Activated CD4-positive, alpha-beta T cell treated with anti-CD3 and anti-CD28 coated beads, Interleukin-2, Interleukin-4, amounts not matched to agents 100 ng/mL and 50 ng/mL, durations not matched to agents 16 hours and 8 hours (primary cell): ENCODE measurements around the gene PIK3C2A.
"Not testable (repeated sequence)": the region's sequence is repeated elsewhere in the genome, so short reads cannot be mapped to it uniquely, and the experiment has no call there.

Experiments
- DNase-seq: peaks from one replicate; pipeline ENCODE4 v3.0.0-alpha.2; 2020; ENCODE audit warnings: low spot score

The PIK3C2A gene, protein sequence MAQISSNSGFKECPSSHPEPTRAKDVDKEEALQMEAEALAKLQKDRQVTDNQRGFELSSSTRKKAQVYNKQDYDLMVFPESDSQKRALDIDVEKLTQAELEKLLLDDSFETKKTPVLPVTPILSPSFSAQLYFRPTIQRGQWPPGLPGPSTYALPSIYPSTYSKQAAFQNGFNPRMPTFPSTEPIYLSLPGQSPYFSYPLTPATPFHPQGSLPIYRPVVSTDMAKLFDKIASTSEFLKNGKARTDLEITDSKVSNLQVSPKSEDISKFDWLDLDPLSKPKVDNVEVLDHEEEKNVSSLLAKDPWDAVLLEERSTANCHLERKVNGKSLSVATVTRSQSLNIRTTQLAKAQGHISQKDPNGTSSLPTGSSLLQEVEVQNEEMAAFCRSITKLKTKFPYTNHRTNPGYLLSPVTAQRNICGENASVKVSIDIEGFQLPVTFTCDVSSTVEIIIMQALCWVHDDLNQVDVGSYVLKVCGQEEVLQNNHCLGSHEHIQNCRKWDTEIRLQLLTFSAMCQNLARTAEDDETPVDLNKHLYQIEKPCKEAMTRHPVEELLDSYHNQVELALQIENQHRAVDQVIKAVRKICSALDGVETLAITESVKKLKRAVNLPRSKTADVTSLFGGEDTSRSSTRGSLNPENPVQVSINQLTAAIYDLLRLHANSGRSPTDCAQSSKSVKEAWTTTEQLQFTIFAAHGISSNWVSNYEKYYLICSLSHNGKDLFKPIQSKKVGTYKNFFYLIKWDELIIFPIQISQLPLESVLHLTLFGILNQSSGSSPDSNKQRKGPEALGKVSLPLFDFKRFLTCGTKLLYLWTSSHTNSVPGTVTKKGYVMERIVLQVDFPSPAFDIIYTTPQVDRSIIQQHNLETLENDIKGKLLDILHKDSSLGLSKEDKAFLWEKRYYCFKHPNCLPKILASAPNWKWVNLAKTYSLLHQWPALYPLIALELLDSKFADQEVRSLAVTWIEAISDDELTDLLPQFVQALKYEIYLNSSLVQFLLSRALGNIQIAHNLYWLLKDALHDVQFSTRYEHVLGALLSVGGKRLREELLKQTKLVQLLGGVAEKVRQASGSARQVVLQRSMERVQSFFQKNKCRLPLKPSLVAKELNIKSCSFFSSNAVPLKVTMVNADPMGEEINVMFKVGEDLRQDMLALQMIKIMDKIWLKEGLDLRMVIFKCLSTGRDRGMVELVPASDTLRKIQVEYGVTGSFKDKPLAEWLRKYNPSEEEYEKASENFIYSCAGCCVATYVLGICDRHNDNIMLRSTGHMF (N-terminal part only)

DNA sequence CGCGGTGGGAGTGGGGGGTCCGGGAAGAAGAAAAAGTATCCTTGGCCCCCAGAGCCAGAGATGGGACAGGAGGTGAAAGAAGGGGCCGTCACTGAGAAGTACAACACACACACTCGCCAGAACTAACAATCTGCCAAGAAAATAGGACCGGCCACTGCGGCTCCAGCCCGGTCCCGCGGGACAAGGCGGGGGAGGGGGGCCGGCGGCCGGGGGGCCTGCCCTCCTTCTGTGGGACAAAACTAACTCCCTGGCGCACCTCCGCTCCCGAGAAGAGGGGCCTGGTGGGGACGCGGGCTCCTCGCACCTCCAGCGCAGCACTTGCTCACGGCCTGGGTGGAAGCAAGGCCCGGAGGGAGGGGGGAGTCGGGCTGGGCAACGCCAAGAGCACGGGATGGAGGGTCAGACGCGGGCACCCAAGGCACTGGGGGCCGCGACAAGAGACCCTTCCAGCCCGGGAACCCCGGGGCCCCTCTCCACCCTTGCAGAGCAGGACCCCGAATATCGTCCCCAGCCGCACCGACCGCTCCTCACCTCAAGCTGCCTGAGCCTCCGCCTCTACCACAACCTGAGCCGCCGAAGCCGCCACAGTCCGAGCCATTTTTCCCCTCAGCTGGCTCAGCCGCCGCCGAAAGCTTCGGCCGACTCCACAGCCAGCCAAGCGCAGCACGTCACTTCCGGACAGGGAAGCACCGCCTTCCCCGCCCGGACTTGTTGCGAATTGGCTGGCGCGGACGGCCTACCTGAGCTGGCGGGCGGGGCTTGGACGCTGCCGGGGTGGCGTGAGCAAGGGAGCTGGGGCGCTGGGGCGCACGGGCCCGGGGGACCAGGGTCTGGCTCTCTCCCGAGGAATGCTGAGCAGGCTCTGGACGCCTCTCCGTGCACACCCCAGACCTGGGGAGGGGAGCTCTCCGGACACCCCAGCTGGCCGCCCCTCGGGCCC lies at the start of gene PIK3C2A:
Gene PIK3C2A, minus strand, starts transcription at position 670 of the 940 bp plus-strand sequence. CDS start 38,245 bp downstream, outside the sequence.
- peak; percentile 95 for DNase-seq

DNA sequence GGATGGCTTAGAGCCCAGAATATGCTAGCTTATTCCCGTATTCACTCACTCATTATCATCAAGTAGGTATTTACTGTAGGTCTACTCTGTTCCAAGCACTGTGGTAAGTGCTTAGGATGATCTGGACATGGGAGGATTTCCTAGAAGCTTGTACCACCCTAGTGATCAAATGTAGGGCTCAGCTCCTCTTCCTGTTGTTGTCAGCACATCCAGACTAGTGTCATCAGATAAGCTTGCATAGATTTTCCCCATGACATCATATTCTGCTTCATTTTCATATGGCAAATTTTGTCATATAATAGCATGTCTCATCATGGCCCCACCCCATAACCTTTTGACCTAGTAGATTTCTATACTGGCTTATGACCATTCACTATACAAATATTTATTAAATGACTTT lies 49.4 kb upstream of the PIK3C2A start:
- no peak for DNase-seq

DNA sequence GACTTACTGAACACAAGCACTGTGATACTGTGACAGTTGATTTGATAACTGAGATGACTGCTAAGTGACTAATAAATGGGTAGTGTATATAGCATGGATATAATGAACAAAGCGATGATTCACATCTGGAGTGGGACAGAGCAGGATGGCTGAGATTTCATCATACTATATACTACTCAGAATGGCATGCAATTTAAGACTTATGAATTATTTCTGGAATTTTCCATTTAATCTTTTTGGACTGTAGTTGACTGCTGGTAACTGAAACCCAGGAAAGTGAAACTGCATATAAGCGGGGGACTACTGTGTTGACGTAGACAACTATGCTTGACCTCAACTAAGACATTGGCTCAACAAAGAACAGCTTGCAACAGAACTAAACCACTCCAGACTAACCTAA lies 48.7 kb upstream of the PIK3C2A start:
- DNase-seq, result no peak

DNA sequence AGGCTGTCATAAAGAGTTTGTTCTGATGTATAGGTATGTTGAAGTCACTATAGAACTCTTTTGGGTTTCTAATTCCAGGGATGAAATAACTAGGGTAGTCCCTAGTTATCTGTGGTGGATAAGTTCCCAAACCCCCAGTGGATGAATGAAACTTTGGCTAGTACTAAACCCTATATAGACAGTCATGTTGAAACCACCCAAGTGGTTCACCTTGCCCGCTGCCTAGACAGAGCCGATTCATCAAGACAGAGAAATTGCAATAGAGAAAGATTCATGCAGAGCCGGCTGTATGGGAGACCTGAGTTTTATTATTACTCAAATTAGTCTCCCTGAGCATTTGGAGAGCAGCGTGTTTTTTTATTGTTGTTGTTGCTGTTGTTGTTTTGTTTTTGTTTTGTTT lies 44.9 kb upstream of the PIK3C2A start:
- no peak for DNase-seq

DNA sequence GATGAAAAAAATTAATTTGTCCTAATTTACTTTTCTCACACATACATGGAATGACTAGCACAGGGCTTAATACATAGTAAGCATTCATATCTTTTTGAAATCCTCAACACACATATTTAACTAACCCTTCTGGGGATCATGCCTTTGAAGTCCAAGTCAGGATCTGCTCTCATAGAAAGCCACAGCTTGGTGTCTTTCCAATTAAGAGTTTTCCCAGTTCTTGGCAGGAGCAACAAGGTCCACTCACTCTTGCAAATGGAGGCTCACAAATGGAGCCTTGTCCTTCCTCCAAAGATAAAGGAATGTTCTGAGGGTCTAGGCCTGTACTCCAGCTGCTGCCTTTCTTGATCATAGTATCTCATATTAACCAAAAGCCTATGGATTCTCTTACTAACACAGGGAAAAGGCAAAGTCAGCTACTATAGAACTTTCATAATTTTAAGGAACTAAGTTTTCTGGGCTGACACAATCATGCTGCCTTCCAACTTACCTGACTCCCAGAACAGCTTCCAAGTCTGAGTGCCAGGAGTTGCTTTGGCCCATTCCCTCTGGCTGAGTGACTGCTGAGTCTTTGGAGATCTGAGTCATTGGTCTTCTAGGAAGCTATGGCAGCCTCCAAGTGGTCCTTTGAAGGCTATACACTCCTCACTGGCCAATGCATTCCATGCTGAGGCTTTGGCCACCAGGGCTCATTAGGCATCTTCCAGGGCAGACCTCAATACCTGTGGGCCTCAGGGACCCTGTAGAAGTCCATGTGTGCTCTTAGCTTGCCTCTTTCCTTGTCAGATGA lies 43.0 kb upstream of the PIK3C2A start:
- DNase-seq, result no peak

DNA sequence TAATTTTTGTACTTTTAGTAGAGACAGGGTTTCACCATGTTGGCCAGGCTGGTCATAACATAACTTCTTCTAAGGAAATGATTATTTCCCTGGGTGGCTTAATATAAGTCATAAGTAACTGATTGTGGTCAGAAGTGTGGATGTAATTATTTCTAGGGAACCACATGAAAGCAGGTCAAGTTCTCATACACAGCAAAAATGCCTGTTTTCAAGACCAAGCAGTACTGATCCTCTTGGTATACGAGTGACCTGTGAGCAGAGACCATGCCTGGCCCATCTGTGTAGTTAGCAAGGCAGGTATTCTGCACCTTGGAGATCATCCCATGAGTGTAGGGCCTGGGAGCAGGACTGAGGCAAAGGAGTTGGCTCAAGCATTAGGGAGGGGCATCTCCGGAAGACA lies 36.3 kb upstream of the PIK3C2A start:
- peak; percentile 58 for DNase-seq

DNA sequence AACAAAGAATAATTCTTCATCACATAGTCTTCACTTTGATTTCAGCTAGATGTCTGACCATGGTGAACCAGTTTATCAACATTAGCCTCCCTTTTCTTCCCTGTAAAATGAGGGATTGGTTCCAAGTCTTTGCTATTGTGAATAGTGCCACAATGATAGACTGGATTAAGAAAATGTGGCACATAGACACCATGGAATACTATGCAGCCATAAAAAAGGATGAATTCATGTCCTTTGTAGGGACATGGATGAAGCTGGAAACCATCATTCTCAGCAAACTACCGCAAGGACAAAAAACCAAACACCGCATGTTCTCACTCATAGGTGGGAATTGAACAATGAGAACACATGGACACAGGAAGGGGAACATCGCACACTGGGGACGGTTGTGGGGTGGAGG lies 35.2 kb upstream of the PIK3C2A start:
- DNase-seq, result not testable (repeated sequence)

DNA sequence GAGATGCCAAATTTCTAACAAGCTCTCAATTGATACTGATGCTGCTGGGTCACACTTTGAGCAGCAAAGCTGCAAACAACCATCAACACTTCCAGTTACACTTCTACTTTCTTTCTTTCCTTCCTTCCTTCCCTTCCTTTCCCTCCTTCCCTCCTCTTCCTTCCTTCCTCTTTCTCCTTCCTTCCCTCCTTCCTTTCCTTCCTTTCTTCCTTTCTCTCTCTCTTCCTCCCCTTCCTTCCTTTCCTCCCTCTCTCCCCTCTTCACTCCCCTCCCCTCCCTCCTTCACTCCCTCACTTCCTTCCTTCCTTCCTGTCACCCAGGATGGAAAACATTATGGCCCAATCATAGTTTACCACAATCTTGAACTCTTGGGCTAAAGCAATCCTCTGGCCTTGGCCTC lies 33.0 kb upstream of the PIK3C2A start:
- DNase-seq, result no peak

DNA sequence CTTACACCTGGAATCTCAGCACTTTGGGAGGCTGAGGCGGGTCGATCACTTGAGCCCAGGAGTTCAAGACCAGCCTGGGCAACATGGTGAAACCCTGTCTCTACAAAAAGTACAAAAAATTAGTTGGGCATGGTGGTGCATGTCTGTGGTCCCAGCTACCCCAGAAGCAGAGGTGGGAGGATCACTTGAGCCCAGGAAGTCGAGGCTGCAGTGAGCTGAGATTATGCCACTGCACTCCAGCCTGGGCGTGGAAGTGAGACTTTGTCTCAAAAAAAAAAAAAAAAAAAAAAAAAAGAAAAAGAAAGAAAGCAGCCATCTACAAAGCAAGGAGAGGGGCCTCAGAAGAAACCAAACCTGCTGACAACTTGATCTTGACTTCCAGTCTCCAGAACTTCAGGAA lies 32.1 kb upstream of the PIK3C2A start:
- not testable (repeated sequence) for DNase-seq

DNA sequence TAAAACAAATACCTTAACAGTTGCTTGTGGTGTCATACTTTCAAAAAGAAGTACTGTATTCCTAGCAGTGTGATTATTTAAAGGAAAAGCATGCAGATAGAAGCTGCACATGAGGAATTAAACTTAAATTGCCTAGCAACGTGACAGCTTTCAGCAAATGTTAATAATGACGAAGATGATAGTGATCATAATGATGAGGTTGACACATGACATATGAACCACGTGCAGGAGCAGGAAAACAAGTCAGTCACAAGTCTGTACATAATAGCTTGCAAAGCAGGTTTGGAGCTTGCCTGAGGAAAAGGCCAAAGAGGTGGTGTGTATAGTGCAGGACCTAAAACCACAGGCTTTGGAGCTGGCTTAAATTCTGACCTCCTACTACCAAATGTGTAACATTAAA lies 30.6 kb upstream of the PIK3C2A start:
- no peak for DNase-seq

DNA sequence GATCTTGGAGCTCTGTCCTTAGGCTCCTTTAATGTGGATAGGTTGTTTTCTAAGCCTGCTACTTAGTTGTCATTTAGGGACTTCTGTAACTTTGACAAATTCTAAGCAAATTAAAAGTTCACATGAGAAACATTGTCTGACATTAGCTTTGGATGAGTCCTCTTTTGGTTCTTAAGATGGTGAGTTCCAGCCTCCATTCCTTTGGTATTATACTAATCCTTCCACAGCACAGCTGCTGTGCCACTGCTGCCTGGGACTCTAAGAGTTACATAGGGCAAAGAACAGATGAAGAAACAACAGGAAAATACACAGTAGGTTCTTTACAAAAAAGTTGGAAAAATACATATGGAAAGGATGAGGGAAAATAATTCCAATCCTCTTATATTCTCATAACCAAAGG lies 25.3 kb upstream of the PIK3C2A start:
- DNase-seq, result no peak

DNA sequence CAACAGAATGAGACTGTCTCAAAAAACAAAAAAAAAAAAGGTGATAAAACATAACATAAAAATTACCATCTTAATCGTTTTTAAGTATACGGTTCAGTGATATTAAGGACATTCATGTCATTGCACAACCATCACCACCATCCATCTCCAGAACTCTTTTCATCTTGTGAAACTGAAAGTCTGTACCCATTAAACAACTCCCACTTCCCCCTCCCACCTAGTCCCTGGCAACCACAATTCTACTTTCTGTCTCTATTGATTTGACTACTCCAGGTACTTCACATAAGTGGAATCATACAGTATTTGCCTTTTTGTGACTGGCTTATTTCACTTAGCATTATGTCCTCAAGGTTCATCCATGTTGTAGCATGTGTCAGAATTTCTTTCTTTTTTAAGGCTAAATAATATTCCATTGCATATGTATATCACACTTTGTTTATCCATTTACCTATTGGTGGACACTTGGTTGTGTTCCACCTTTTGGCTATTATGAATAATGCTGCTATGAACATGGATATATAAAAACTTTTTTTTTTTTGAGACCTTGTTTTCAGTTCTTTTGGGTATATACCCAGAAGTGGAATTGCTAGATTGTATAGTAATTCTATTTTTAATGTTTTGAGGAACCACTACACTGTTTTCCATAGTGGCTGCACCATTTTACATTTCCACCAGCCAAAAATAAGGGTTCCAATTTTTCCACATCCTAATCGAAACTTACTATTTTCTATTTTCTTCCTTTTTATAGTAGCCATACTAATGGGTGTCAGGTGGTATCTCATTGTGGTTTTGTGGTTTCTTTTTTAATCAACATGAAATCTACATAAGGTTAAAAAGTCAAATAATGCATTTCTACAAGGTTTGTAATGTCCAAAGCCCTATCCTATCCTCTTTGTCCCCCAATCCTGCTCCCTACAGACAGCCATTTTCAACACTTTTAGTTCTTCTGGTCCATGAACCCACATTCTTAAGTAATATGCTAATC lies 23.4 kb upstream of the PIK3C2A start:
- peak; percentile 72 for DNase-seq

DNA sequence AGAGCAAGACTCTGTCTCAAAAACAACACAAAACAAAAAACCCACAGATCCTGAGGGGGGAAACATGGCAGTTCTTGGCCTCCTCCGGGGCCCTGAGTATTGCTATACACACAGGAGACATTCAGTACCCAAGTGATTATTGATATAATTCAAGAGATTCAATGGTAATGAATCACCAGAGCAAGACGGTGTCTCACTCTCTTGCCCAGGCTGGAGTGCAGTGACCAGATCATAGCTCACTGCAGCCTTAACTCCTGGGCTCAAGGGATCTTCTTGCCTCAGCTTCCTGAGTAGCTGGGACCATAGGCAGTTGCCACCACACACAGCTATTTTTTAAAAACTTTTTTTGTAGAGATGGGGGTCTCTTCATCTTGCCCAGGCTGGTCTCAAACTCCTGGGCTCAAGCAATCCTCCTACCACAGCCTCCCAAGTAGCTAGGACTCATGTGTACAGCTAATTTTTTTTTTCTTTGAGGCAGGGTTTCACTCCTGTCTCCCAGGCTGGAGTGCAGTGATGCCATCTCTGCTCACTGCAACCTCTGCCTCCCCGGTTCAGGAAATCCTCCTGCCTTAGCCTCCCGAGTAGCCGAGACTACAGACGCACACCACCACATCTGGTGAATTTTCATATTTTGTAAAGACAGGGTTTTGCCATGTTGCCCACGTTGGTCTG lies 21.8 kb upstream of the PIK3C2A start:
- DNase-seq, result no peak

DNA sequence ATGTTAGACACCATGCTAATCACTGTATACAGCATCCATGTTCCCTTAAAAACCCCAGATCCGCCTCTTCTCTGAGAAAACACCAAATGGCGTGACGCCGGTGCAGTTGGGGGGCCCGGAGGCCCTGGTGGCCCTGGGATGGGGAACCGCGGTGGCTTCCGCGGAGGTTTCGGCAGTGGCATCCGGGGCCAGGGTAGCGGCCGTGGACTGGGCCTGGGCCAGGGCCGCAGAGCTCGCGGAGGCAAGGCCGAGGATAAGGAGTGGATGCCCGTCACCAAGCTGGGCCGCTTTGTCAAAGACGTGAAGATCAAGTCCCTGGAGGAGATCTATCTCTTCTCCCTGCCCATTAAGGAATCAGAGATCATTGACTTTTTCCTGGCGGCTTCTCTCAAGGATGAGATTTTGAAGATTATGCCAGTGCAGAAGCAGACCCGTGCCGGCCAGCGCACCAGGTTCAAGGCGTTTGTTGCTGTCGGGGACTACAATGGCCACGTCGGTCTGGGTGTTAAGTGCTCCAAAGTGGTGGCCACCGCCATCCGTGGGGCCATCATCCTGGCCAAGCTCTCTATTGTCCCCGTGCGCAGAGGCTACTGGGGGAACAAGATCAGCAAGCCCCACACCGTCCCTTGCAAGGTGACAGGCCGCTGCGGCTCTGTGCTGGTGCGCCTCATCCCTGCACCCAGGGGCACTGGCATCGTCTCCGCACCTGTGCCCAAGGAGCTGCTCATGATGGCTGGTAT lies 20.6 kb upstream of the PIK3C2A start:
- not testable (repeated sequence) for DNase-seq

DNA sequence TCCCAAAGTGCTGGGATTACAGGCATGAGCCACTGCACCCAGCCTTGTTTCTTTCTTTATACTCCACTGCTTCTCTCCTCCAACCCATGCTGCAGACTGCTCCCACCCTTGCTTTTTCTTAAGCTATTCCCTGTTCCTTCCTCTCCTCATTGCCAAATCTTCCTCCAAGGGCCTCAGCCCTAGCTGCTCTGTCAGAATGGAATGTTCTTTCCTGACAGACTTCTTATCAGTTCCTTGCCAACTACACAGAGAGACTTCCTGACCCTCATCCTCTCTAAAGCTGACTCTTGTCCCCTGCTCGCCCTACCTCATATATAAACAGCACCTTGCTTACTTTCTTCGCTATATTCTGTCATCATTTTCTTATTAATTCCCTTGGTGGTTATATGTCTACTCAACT lies 16.9 kb upstream of the PIK3C2A start:
- DNase-seq, result no peak

DNA sequence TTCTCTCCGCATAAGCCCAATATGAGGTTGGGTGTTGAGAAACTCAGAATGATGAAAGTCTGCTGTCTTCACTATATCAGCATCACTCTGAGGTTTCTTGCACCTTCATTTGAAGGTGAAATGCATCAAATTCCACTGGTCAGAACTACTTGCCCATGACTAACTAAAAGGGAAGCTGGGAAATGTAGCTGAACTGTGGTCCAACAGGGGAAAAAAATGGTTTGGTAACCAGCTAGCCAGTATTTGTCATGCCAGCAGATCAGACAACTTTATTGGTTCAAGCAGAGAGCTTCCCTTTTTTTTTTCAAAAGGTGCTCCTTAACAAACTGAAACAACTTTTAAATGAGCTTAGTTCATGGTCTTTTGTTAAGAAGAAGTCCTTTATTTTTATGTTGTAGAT lies 14.2 kb upstream of the PIK3C2A start:
- DNase-seq, result no peak

DNA sequence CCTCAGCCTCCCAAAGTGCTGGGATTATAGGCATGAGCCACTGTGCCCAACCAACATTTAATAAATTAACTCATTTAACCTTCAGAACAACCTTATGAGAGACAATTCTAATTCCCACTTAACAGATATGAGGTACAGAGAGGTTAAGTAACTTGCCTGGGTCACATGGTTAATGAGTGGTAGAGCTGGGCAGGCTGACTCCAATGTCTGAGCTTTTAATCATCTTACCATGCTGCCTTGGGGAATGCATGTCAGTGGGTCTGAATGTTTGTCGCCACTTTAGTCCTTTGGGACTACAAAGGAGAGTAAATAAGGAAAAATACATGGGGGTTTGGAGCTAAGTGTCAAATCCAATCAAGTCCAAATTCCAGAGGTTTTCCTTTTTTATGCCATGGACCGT lies 11.2 kb upstream of the PIK3C2A start:
- no peak for DNase-seq

DNA sequence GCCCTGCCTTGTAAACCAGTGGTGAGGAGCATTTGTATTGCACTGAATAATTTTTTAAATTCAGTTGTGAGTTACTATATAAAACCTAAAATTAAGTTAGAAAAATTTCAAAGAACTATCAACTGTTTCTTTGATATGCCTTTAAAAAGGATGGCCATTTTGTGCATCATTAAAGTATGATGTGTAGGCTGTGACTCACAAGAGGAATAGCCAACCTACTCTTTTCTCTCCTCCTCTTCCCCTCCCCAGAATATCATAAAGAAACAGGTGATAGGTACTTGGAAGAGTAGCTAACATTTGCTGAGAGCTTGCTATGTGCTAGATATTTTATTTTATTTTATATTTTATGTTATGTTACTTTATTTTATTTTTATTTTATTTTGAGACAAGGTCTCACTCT lies 10.6 kb upstream of the PIK3C2A start:
- no peak for DNase-seq
